ENCODE measurements around the gene CASZ1. TPM values are rescaled to one million over a fixed set of nuclear protein-coding genes. Genes with fewer than 3 reads are reported as not detected.

CASZ1 gene
- total RNA-seq, 1 donor, result under 0.01 TPM

GRCh38 chr1:10722803-10723202 lies 73.6 kb downstream of the CASZ1 start:
- no peak overlapping the region for H3K4me3 ChIP-seq (ENCODE audit: low read depth, low read length)
- TF ChIP-seq CTCF (IDR thresholded peaks at IDR 0.05; ENCODE audit: insufficient read depth, low read depth, low read length), result no peak
- no peak for DNase-seq (ENCODE audit: low read depth)

- DNase-seq (ENCODE audit: low read depth), result no peak
- no peak for TF ChIP-seq CTCF (IDR thresholded peaks at IDR 0.05; ENCODE audit: insufficient read depth, low read depth, low read length)
These were observed 74.8 kb downstream of the CASZ1 start for GRCh38 chr1:10721381-10722321.

GRCh38 chr1:10720635-10721034 lies 75.8 kb downstream of the CASZ1 start:
- DNase-seq (ENCODE audit: low read depth), result no peak
- TF ChIP-seq CTCF (IDR thresholded peaks at IDR 0.05; ENCODE audit: insufficient read depth, low read depth, low read length), result no peak
- no peak overlapping the region for H3K4me3 ChIP-seq (ENCODE audit: low read depth, low read length)

More at GRCh38 chr1:10721381-10722321, 74.8 kb downstream of the CASZ1 start:
- no peak overlapping the region for H3K4me3 ChIP-seq (ENCODE audit: low read depth, low read length)

GRCh38 chr1:10718083-10718415 lies 78.4 kb downstream of the CASZ1 start:
- TF ChIP-seq CTCF (IDR thresholded peaks at IDR 0.05; ENCODE audit: insufficient read depth, low read depth, low read length), result no peak
- no peak for DNase-seq (ENCODE audit: low read depth)
- no peak overlapping the region for H3K4me3 ChIP-seq (ENCODE audit: low read depth, low read length)

DNA sequence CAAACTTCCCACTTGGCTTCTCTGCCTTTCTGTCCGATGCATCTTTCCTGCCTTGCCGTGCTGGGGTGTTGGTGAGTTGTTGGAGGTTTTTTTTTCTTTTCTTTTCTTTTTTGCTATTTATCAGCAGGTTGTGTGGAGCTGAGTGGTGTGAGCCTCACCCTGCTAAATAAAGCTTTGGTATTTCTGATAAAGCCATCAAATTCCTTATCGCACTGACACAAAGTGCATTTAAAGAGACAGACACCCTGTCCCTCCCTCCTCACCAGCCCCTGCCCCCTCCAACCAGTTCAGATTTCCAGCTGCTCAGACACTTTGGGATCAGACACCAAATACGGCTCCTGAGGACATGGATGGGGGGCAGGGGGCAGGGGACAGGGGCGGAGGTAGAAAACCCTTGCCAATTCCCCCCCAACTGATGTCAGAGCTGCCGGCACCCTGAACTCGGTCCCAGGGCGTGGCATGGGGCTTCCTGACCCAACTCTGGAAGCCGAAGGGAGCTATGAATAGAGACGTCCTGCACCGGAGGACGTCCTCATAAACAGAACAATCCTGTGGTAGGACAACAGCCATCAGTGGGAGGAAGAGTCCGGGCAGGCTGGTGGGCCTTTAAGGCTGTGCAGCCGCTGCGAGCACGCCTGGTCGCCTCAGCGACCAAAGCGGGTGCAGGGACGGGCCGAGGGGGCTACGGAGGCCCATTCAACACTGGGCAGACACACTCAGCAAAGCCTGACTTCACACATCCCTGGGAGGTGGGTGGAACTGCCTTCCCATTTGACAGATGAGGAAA lies 79.0 kb downstream of the CASZ1 start:
- no peak for DNase-seq (ENCODE audit: low read depth)
- no peak for TF ChIP-seq CTCF (IDR thresholded peaks at IDR 0.05; ENCODE audit: insufficient read depth, low read depth, low read length)
- no peak overlapping the region for H3K4me3 ChIP-seq (ENCODE audit: low read depth, low read length)

GRCh38 chr1:10716840-10717239 lies 79.6 kb downstream of the CASZ1 start:
- H3K4me3 ChIP-seq (ENCODE audit: low read depth, low read length), result no peak overlapping the region
- no peak for TF ChIP-seq CTCF (IDR thresholded peaks at IDR 0.05; ENCODE audit: insufficient read depth, low read depth, low read length)

More at GRCh38 chr1:10716840-10717239, 79.6 kb downstream of the CASZ1 start:
- DNase-seq (ENCODE audit: low read depth), result no peak

Measured in fibroblast of villous mesenchyme (primary cell).